ENCODE results near the gene DIAPH3.
A peak's percentile ranks its signal among the peaks of the same experiment; 100 is the strongest.
"Not testable (repeated sequence)": the region's sequence is repeated elsewhere in the genome, so short reads cannot be mapped to it uniquely, and the experiment has no call there.

Gene DIAPH3, protein sequence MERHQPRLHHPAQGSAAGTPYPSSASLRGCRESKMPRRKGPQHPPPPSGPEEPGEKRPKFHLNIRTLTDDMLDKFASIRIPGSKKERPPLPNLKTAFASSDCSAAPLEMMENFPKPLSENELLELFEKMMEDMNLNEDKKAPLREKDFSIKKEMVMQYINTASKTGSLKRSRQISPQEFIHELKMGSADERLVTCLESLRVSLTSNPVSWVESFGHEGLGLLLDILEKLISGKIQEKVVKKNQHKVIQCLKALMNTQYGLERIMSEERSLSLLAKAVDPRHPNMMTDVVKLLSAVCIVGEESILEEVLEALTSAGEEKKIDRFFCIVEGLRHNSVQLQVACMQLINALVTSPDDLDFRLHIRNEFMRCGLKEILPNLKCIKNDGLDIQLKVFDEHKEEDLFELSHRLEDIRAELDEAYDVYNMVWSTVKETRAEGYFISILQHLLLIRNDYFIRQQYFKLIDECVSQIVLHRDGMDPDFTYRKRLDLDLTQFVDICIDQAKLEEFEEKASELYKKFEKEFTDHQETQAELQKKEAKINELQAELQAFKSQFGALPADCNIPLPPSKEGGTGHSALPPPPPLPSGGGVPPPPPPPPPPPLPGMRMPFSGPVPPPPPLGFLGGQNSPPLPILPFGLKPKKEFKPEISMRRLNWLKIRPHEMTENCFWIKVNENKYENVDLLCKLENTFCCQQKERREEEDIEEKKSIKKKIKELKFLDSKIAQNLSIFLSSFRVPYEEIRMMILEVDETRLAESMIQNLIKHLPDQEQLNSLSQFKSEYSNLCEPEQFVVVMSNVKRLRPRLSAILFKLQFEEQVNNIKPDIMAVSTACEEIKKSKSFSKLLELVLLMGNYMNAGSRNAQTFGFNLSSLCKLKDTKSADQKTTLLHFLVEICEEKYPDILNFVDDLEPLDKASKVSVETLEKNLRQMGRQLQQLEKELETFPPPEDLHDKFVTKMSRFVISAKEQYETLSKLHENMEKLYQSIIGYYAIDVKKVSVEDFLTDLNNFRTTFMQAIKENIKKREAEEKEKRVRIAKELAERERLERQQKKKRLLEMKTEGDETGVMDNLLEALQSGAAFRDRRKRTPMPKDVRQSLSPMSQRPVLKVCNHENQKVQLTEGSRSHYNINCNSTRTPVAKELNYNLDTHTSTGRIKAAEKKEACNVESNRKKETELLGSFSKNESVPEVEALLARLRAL

GRCh38 chr13:60163478-60164233, at the start of gene DIAPH3:
Gene DIAPH3 (minus strand): TSS chr13:60163928. CDS start chr13:60163766, 162 bp downstream.
- TF ChIP-seq, protein P1, sequence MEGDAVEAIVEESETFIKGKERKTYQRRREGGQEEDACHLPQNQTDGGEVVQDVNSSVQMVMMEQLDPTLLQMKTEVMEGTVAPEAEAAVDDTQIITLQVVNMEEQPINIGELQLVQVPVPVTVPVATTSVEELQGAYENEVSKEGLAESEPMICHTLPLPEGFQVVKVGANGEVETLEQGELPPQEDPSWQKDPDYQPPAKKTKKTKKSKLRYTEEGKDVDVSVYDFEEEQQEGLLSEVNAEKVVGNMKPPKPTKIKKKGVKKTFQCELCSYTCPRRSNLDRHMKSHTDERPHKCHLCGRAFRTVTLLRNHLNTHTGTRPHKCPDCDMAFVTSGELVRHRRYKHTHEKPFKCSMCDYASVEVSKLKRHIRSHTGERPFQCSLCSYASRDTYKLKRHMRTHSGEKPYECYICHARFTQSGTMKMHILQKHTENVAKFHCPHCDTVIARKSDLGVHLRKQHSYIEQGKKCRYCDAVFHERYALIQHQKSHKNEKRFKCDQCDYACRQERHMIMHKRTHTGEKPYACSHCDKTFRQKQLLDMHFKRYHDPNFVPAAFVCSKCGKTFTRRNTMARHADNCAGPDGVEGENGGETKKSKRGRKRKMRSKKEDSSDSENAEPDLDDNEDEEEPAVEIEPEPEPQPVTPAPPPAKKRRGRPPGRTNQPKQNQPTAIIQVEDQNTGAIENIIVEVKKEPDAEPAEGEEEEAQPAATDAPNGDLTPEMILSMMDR (IDR thresholded peaks at IDR 0.05; ENCODE audit: borderline replicate concordance, control extremely low read depth, extremely low read depth, insufficient read depth, missing control alignments), result no peak
- in situ Hi-C loops (cut with MboI; ENCODE audit: low sequenced_read_pairs, unreplicated experiment), result no loop called here
- peak; percentile 95 for DNase-seq (ENCODE audit: low spot score)

- in situ Hi-C loops (cut with MboI; ENCODE audit: low sequenced_read_pairs, unreplicated experiment), result no loop called here
- no peak for DNase-seq (ENCODE audit: low spot score)
- TF ChIP-seq, protein P1 (IDR thresholded peaks at IDR 0.05; ENCODE audit: borderline replicate concordance, control extremely low read depth, extremely low read depth, insufficient read depth, missing control alignments), result no peak
Measured at GRCh38 chr13:60213236-60213744, 49.6 kb upstream of the DIAPH3 start.

- DNase-seq (ENCODE audit: low spot score), result no peak
- in situ Hi-C loops (cut with MboI; ENCODE audit: low sequenced_read_pairs, unreplicated experiment), result no loop called here
- TF ChIP-seq, protein P1 (IDR thresholded peaks at IDR 0.05; ENCODE audit: borderline replicate concordance, control extremely low read depth, extremely low read depth, insufficient read depth, missing control alignments), result no peak
Measured at GRCh38 chr13:60211548-60211947, 47.8 kb upstream of the DIAPH3 start.

GRCh38 chr13:60210510-60211330, 47.0 kb upstream of the DIAPH3 start:
- no peak for DNase-seq (ENCODE audit: low spot score)
- in situ Hi-C loops (cut with MboI; ENCODE audit: low sequenced_read_pairs, unreplicated experiment), result no loop called here
- TF ChIP-seq, protein P1 (IDR thresholded peaks at IDR 0.05; ENCODE audit: borderline replicate concordance, control extremely low read depth, extremely low read depth, insufficient read depth, missing control alignments), result no peak

GRCh38 chr13:60205499-60205898, 41.8 kb upstream of the DIAPH3 start:
- in situ Hi-C loops (cut with MboI; ENCODE audit: low sequenced_read_pairs, unreplicated experiment); DNase-seq (ENCODE audit: low spot score): not testable (repeated sequence)

DNA sequence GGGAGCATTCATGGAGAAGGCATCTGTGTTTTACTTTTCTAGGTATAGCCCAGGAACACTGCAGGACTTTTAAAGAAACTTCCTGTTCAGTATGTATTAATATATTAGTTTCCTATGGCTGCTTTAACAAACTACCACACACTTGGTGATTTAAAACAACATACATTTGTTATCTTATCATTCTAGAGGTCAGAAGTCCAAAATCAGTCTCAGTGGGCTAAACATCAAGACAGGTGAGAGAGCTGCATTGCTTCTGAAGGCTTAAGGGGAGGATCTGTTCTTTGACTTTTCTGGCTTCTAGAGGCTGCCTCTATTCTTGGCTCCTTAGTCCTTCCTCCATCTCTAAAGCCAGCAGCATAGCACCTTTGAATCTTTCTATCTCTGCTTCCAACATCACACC, 37.6 kb upstream of the DIAPH3 start:
- TF ChIP-seq, protein P1 (IDR thresholded peaks at IDR 0.05; ENCODE audit: borderline replicate concordance, control extremely low read depth, extremely low read depth, insufficient read depth, missing control alignments), result no peak
- no peak for DNase-seq (ENCODE audit: low spot score)
- in situ Hi-C loops (cut with MboI; ENCODE audit: low sequenced_read_pairs, unreplicated experiment), result no loop called here

GRCh38 chr13:60195893-60196292, 32.2 kb upstream of the DIAPH3 start:
- in situ Hi-C loops (cut with MboI; ENCODE audit: low sequenced_read_pairs, unreplicated experiment); DNase-seq (ENCODE audit: low spot score): not testable (repeated sequence)

All from GM13976 (cell line).